Hematopoietic multipotent progenitor cell (in vitro differentiated cells): ENCODE measurements around the gene TTLL4. TPM values are rescaled to one million over a fixed set of nuclear protein-coding genes. Genes with fewer than 3 reads are reported as not detected.
A peak's percentile ranks its signal among the peaks of the same experiment; 100 is the strongest.

ENCODE experiments used
- DNase-seq, 3 donors: peaks; one replicate each; pipeline ENCODE4 v3.0.0-alpha.2; 2011 to 2015; ENCODE audit warnings: low read depth in 2 of 3, low spot score in 2 of 3
- total RNA-seq: library from RNA; depleted of rRNA; stranded (reverse); fragments of >200 nt; gene quantifications from one replicate; pipeline ENCODE4 v1.2.3, GENCODE V29; 2012

Gene TTLL4
- total RNA-seq, 1 donor = 12.1 TPM

- no peak for DNase-seq
Measured at GRCh38 chr2:218780046-218780445, 69.4 kb downstream of the TTLL4 start.

DNA sequence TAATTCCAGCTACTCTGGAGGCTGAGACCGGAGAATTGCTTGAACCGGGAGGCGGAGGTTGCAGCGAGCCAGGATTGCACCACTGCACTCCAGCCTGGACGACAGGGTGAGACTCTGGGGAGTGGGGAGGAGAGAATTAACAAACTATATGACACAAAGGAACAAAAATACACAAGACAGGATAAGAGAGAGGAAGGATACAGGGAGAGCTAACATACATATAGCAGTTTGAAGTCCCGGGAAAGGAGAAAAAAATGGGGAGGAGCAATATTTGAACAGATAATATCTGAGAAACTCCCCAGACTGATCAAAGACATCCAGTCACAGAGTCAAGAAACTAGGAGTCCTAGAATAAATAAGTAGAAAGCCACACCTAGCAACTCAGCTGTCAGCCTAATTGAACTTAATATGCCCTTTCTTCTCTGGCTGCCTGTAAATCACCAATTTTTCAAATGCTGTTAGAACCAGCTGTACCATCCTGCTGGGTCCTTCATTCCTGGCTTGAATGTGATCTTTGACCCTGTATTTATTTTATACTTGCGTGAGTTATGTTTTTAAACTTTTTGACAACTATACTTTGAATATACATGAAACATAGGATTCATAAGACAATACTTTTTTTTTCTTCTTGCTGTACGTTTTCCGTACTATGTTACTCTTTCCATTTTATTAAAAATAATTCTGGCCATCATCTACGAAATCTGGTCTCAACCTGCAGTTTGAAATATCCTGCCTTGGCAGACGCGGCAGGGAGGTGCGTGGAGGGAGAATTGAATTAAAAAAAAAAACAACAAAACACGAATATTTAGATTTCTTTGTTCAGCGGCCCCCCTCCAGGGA, 70.4 kb downstream of the TTLL4 start:
- no peak for DNase-seq

DNA sequence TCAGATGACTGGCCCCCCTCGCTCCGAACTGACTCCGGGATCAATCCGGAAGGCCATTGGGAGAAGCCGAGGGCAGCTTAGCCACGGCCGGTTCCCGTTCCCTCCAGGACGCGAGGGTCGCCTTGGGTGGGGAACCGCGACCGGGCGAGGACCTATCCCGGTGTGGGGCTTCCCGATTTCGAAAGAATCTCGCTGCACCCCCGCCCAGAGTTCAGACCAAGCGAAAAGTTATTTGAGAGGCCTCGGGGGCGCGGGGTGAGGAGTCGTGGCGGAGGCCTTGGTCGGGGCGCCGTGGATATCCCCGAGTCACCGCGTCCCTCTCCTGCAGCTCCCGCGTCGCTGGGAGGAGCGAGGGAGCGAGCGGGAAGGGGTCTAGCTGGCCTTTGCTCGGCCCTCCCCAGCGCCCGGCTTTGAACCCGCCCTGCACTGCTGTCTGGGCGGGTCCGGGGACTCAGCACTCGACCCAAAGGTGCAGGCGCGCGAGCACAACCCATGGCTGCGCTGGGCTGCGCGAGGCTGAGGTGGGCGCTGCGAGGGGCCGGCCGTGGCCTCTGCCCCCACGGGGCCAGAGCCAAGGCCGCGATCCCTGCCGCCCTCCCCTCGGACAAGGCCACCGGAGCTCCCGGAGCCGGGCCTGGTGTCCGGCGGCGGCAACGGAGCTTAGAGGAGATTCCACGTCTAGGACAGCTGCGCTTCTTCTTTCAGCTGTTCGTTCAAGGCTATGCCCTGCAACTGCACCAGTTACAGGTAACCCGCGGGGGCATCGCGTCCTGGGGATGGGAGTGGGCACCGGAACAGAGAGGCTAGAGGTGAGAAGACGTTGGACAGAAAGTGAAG, 71.3 kb downstream of the TTLL4 start, which contains the start of gene CYP27A1:
Gene CYP27A1 (plus strand): TSS at position 457 of the 837 bp plus-strand sequence. CDS start 36 bp downstream, at position 493.
- DNase-seq = peak in 1 of 3 donors; percentile 23

GRCh38 chr2:218782528-218782844, 71.9 kb downstream of the TTLL4 start:
- DNase-seq = no peak

- no peak for DNase-seq
Measured at GRCh38 chr2:218783688-218784087, 73.1 kb downstream of the TTLL4 start.

DNA sequence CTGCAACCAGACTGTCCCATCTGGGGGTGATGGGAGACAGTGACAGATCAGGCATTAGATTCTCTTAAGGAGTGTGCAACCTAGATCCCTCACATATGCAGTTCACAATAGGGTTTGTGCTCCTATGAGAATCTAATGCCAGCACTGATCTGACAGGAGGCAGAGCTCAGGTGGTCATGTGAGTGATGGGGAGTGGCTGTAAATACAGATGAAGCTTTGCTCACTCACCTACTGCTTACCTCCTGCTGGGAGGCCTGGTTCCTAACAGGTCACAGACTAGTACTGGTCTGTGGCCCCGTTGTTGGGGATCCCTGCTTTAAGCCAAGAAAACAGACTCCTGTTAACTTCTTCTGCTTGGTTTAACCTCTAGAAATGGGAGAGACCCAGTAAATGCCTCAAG, 74.5 kb downstream of the TTLL4 start:
- no peak for DNase-seq

GRCh38 chr2:218786133-218786532, 75.5 kb downstream of the TTLL4 start:
- no peak for DNase-seq

DNA sequence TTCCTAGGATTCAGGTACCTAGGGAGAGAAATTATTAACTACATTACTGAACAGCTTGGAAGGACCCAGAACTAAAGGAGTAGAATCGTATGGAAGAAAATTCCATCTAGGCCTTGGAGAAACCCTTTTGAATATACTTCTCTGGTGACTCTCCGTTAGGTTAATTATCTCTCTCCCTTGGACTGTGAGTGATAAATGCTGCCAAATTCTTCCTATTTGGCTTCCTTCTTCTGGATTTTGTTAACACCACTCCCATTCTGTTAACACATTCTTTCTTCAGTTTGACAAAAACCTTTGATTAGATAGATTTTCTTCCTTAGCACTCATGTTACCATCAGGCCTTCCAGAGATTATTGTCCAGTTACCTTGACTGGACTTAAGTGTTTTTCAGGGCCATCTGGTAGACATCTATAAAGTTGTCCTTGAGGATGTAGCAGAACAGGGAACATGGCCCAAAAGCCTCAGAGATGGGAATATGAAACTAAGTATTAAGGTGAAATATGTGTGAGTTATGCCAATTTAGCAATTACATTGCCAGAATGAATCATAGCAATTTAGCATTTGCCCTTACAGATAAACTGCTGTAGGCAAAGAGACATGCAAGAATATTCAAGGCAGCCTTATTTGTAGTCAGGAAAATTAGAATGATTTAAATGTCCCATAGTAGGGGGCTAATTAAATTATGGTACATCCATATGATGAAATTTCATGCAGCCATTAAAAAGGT, 78.1 kb downstream of the TTLL4 start:
- DNase-seq = no peak

DNA sequence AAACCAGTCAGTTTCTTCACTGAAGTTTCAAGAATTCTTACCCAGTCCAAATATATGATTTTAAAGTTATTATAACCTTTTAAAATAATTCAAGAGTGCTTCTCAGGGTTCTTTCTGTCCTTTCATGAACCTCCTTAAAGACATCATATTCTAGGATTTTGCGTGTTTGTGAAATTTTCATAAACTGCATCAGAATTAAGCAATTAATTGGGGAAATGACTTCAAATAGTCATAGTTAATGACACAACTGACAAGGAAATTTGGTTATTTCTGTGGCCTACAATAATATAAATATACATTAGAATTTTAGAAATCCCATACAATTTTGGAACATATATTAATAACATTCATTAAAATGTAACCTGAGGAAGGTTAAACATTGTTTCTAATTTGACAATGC, 81.8 kb downstream of the TTLL4 start:
- no peak for DNase-seq

DNA sequence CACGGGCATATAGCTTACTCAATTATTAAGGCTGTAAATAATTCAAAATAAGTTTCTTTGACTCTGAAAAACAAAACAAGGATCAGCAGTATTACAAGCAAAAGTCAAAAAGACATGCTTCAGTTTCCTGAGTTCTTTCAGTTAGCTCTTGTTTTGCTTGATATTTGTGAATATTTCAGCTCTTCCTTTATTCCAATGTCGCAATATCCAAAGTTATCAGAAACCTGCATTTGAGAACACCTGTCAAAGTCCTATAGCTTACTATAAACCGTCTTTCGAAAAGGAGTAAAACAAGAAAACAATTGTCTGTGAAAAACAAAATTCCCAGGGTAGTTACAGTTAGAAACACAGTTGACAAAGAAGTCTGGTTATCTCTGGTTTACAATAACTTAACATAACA, 86.1 kb downstream of the TTLL4 start:
- no peak for DNase-seq

DNA sequence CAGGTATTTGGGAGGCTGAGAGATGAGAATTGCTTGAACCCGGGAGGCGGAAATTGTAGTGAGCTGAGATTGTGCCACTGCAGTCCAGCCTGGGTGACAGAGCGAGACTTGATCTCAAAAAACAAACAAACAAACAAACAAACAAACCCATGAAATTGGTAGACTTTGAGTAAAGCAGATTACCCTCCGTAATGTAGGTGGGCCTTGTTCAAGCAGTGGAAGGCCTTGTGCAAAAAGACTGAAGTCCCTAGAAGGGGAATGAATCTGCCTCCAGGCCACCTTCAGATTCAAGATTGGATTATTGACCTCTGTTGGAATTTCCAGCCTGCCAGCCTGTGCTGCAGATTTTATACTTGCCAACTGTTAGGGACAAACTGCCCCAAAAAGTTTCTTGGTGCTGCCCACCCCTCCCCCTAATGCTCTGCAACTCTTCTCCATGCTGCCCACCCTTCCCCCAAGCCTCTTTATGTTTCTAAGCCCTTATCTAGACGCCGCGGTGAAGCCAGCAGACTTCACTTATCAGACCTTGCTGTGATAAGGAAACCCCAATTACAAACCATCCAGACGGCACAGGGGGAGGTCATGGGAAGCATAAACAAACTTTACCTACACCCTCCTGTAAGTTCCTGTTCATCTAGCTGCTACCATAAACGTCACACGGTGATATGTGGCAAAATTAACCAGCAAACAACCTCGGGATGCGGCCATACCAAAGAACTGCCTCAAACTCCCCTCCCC, 88.3 kb downstream of the TTLL4 start:
- no peak for DNase-seq

DNA sequence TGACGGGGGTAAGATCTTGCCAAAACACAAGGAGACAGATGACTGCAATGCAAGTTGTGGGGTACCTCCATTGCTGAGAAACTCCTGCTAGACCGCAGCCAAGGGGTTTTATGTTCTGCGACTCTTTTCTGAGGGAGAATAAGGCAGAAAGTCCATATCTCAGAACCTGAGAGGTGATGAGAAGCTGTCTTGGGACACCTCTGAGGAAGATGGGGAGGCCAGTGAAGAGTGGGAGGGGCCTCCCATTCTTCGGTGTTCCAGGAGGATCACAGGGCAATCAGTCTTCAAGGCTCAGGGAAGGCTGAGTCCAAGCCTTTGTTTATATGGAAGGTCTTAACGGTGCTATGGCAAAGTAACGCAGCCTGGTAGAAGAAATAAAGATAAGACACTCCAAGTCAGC, 89.4 kb downstream of the TTLL4 start:
- DNase-seq = no peak

GRCh38 chr2:218802386-218802994, 91.9 kb downstream of the TTLL4 start:
- DNase-seq = peak in 1 of 3 donors; percentile 25

DNA sequence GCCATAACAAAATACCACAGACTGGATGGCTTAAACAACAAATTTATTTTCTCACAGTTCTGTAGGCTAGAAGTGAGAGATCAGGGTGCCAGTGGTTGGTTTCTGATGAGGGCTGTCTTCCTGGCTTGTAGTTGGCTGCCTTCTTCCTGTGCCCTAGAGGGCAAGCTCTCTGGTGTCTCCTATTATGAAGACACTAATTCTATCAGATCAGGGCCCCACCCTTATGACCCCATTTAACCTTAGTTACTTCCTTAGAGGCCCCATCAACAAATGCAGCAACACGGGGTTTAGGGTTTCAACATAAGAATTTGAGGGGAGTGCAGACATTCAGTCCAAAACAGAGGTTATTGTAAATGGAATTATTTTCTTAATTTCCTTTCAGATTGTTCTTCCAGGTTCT, 94.2 kb downstream of the TTLL4 start:
- DNase-seq = no peak

Other genes with a start within 250 kb of the TTLL4 start
- 3.8 TPM for gene USP37, start 142.5 kb upstream of the TTLL4 start, total RNA-seq
- 57.4 TPM for gene CNOT9, start 142.0 kb upstream of the TTLL4 start, total RNA-seq
- gene PLCD4, start 102.9 kb upstream of the TTLL4 start, total RNA-seq = 0.27 TPM
- 32.9 TPM for gene ZNF142, start 51.2 kb upstream of the TTLL4 start, total RNA-seq
- gene BCS1L, start 51.2 kb upstream of the TTLL4 start, total RNA-seq = 33.4 TPM
- gene RNF25, start 38.8 kb upstream of the TTLL4 start, total RNA-seq = 22.4 TPM
- gene STK36, start 38.7 kb upstream of the TTLL4 start, total RNA-seq = 18.0 TPM
- gene CYP27A1, start 71.3 kb downstream of the TTLL4 start, total RNA-seq = 0.27 TPM
- not detected for gene PRKAG3, start 121.0 kb downstream of the TTLL4 start, total RNA-seq
- gene WNT6, start 149.0 kb downstream of the TTLL4 start, total RNA-seq = 0.27 TPM
- gene WNT10A, start 170.0 kb downstream of the TTLL4 start, total RNA-seq = 1.1 TPM
- gene CDK5R2, start 248.8 kb downstream of the TTLL4 start, total RNA-seq = under 0.01 TPM